Left lobe of liver (tissue), 2 donors: ENCODE results near the gene HS3ST5. TPM values are rescaled to one million over a fixed set of nuclear protein-coding genes. Genes with fewer than 3 reads are reported as not detected.

Experiments
- ATAC-seq: fragments of 200-7000 bp; cut with Tn5 transposase; one replicate; pipeline ENCODE4 v1.9.1; 2020; ENCODE audit warnings: mild to moderate bottlenecking, moderate library complexity
- DNase-seq: peaks from one replicate; pipeline ENCODE4 v3.0.0-alpha.2; 2020; ENCODE audit warnings: low spot score
- total RNA-seq: library from RNA; stranded (reverse); gene quantifications from one replicate; pipeline ENCODE4 v1.2.1, GENCODE V29; 2021
- donor health status: DM: no; HTN: no; CAD: no; lungs with moderate emphysema.
- donor health status: DM: no; HTN: yes; CAD: no.

Gene HS3ST5
- total RNA-seq, 1 donor from 2014 or later: not detected

GRCh38 chr6:114008331-114008730 is 334.5 kb downstream of the HS3ST5 start:
- DNase-seq (no peak), ATAC-seq (no peak)

GRCh38 chr6:114007516-114007915 is 335.3 kb downstream of the HS3ST5 start:
- ATAC-seq (no peak), DNase-seq (no peak)
